Pons (tissue), 1 donor: ENCODE results near the gene APCDD1L.

Experiments
- DNase-seq: peaks from one replicate; pipeline ENCODE4 v3.0.0-alpha.2; 2016; ENCODE audit warnings: low spot score

Gene APCDD1L

GRCh38 chr20:58492074-58492718 is 23.0 kb downstream of the APCDD1L start:
- DNase-seq = no peak

- DNase-seq = no peak
Measured at GRCh38 chr20:58486207-58486606, 29.0 kb downstream of the APCDD1L start.

GRCh38 chr20:58485393-58485792 is 29.8 kb downstream of the APCDD1L start:
- no peak for DNase-seq

- no peak for DNase-seq
Measured at GRCh38 chr20:58483470-58483869, 31.7 kb downstream of the APCDD1L start.

- DNase-seq = no peak
Measured at GRCh38 chr20:58483051-58483450, 32.1 kb downstream of the APCDD1L start.

GRCh38 chr20:58482416-58482815 is 32.8 kb downstream of the APCDD1L start:
- no peak for DNase-seq

GRCh38 chr20:58481481-58482021 is 33.6 kb downstream of the APCDD1L start:
- DNase-seq = no peak

GRCh38 chr20:58480551-58481336 is 34.5 kb downstream of the APCDD1L start:
- DNase-seq = no peak

- DNase-seq = no peak
Measured at GRCh38 chr20:58479726-58480440, 35.3 kb downstream of the APCDD1L start.

GRCh38 chr20:58478141-58478805 is 36.9 kb downstream of the APCDD1L start:
- DNase-seq = no peak

- no peak for DNase-seq
Measured at GRCh38 chr20:58475466-58475865, 39.7 kb downstream of the APCDD1L start.

GRCh38 chr20:58473453-58474425 is 41.5 kb downstream of the APCDD1L start:
- DNase-seq = no peak

GRCh38 chr20:58472273-58473018 is 42.8 kb downstream of the APCDD1L start:
- no peak for DNase-seq

GRCh38 chr20:58471193-58472164 is 43.7 kb downstream of the APCDD1L start:
- DNase-seq = no peak

- DNase-seq = no peak
Measured at GRCh38 chr20:58470336-58471192, 44.6 kb downstream of the APCDD1L start.

GRCh38 chr20:58469616-58470015 is 45.6 kb downstream of the APCDD1L start:
- no peak for DNase-seq

GRCh38 chr20:58467572-58468527 is 47.3 kb downstream of the APCDD1L start:
- no peak for DNase-seq
